Measurements from ENCODE around the gene VCL.

Gene VCL

GRCh38 chr10:74083304-74083703 lies 85.4 kb downstream of the VCL start:
- TF ChIP-seq CTCF (IDR thresholded peaks at IDR 0.05; ENCODE audit: low read depth, low read length): no peak
- TF ChIP-seq MYC (IDR thresholded peaks at IDR 0.05; ENCODE audit: low read depth, low read length): no peak
- no peak for TF ChIP-seq MAX (IDR thresholded peaks at IDR 0.05; ENCODE audit: low read depth, low read length)
- no peak for TF ChIP-seq POLR2A (IDR thresholded peaks at IDR 0.05; ENCODE audit: extremely low read depth, insufficient read length)
- no peak for DNase-seq (ENCODE audit: low read depth)
- no peak overlapping the region for H3K4me3 ChIP-seq (ENCODE audit: low read depth, low read length)

- no peak for DNase-seq (ENCODE audit: low read depth)
- H3K4me3 ChIP-seq (ENCODE audit: low read depth, low read length): no peak overlapping the region
- TF ChIP-seq MYC (IDR thresholded peaks at IDR 0.05; ENCODE audit: low read depth, low read length) (no peak), CTCF (IDR thresholded peaks at IDR 0.05; ENCODE audit: low read depth, low read length) (no peak), POLR2A (IDR thresholded peaks at IDR 0.05; ENCODE audit: extremely low read depth, insufficient read length) (no peak), MAX (IDR thresholded peaks at IDR 0.05; ENCODE audit: low read depth, low read length) (no peak)
These were observed 87.0 kb downstream of the VCL start for GRCh38 chr10:74084955-74085354.

- TF ChIP-seq MAX (IDR thresholded peaks at IDR 0.05; ENCODE audit: low read depth, low read length) (no peak), MYC (IDR thresholded peaks at IDR 0.05; ENCODE audit: low read depth, low read length) (no peak), POLR2A (IDR thresholded peaks at IDR 0.05; ENCODE audit: extremely low read depth, insufficient read length) (no peak), CTCF (IDR thresholded peaks at IDR 0.05; ENCODE audit: low read depth, low read length) (no peak)
- DNase-seq (ENCODE audit: low read depth): no peak
- H3K4me3 ChIP-seq (ENCODE audit: low read depth, low read length): no peak overlapping the region
These were observed 88.4 kb downstream of the VCL start for GRCh38 chr10:74086317-74086716.

GRCh38 chr10:74088722-74089121 lies 90.8 kb downstream of the VCL start:
- no peak overlapping the region for H3K4me3 ChIP-seq (ENCODE audit: low read depth, low read length)
- TF ChIP-seq MYC (IDR thresholded peaks at IDR 0.05; ENCODE audit: low read depth, low read length) (no peak), MAX (IDR thresholded peaks at IDR 0.05; ENCODE audit: low read depth, low read length) (no peak), CTCF (IDR thresholded peaks at IDR 0.05; ENCODE audit: low read depth, low read length) (no peak), POLR2A (IDR thresholded peaks at IDR 0.05; ENCODE audit: extremely low read depth, insufficient read length) (no peak)
- no peak for DNase-seq (ENCODE audit: low read depth)

GRCh38 chr10:74092372-74092771 lies 94.5 kb downstream of the VCL start:
- TF ChIP-seq CTCF (IDR thresholded peaks at IDR 0.05; ENCODE audit: low read depth, low read length) (no peak), POLR2A (IDR thresholded peaks at IDR 0.05; ENCODE audit: extremely low read depth, insufficient read length) (no peak), MYC (IDR thresholded peaks at IDR 0.05; ENCODE audit: low read depth, low read length) (no peak), MAX (IDR thresholded peaks at IDR 0.05; ENCODE audit: low read depth, low read length) (no peak)
- no peak for DNase-seq (ENCODE audit: low read depth)
- no peak overlapping the region for H3K4me3 ChIP-seq (ENCODE audit: low read depth, low read length)
